ENCODE results near the gene SMIM9. TPM values are rescaled to one million over a fixed set of nuclear protein-coding genes. Genes with fewer than 3 reads are reported as not detected.

Gene SMIM9
- total RNA-seq, 2 donors from 2014 or later: not detected

DNA sequence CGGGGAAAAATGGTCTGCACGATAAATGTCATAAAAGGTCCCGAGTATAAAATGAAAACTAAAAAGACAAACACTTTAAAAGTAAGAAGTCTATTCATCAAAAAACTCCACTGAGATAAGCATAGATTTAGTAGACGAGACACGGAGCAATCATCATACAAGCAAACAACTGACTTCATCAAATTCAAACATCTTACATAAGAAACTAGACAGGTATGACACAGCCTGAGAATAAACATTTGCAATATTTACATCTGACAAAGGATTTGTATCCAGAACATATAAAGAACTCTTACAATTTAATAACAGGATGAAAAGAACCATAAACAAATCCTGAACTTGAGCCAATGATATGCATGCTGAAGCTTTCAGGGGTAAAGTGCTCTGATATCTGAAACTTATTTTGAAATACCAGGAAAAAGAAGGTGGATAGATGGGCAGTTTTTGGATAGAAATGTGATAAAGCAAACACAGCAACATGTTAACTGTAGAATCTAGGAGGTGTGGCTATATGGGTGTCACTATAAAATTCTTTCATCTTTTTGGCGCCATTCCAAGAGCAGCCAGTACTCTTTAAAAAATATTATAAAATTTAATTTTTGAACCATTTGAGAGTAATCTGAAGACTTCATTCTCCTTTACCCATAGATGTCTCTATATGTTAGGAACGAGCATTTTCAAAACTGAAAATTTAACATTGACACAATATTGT lies 41.2 kb downstream of the SMIM9 start:
- WGBS: 74% methylated on average over 7 of the region's 7 CpGs
- TF ChIP-seq, protein P1, sequence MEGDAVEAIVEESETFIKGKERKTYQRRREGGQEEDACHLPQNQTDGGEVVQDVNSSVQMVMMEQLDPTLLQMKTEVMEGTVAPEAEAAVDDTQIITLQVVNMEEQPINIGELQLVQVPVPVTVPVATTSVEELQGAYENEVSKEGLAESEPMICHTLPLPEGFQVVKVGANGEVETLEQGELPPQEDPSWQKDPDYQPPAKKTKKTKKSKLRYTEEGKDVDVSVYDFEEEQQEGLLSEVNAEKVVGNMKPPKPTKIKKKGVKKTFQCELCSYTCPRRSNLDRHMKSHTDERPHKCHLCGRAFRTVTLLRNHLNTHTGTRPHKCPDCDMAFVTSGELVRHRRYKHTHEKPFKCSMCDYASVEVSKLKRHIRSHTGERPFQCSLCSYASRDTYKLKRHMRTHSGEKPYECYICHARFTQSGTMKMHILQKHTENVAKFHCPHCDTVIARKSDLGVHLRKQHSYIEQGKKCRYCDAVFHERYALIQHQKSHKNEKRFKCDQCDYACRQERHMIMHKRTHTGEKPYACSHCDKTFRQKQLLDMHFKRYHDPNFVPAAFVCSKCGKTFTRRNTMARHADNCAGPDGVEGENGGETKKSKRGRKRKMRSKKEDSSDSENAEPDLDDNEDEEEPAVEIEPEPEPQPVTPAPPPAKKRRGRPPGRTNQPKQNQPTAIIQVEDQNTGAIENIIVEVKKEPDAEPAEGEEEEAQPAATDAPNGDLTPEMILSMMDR (IDR thresholded peaks at IDR 0.05): no peak
- TF ChIP-seq POLR2A (IDR thresholded peaks at IDR 0.05): no peak
- TF ChIP-seq POLR2AphosphoS5 (IDR thresholded peaks at IDR 0.05): no peak

DNA sequence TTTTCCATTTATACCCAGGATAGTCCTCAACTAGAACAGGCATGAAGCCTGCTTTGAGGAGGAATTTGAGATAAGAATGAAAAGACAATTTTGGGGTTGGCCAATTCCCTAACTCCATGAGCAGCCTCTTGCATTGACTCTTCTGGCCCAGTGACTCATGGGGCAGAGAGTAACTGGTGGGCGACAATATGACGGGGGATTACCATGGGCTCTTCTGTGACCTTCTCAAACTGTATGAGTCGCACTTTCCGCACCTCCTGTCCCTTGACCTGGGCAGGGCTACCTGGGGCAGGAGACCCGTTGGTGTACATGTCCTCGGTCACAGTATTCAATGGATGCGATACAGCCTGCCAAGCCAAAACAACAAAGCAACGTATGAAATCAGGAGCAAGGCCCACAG lies 42.5 kb downstream of the SMIM9 start:
- 94% methylated on average over 6 of the region's 8 CpGs for WGBS
- H3K4me1 ChIP-seq (replicated peaks): no peaks in the 10 kb centered on the region
- no peak overlapping the region for H3K4me3 ChIP-seq
- intact Hi-C loops (cut with DNase I): no loop called here
- H3K36me3 ChIP-seq: no peaks in the 10 kb centered on the region
- H3K27ac ChIP-seq: no peak overlapping the region
- DNase-seq (ENCODE audit: low spot score): no peak
- no peaks in the 10 kb centered on the region for H3K9me3 ChIP-seq
- H3K27me3 ChIP-seq (replicated peaks; ENCODE audit: insufficient read depth): no peaks in the 10 kb centered on the region
- TF ChIP-seq POLR2AphosphoS5 (IDR thresholded peaks at IDR 0.05): no peak
- no peak for TF ChIP-seq POLR2A (IDR thresholded peaks at IDR 0.05)
- TF ChIP-seq, protein P1 (IDR thresholded peaks at IDR 0.05): no peak

More for the DNA sequence above, 41.2 kb downstream of the SMIM9 start:
- DNase-seq (ENCODE audit: low spot score): no peak
- Histone ChIP-seq H3K36me3 (no peaks in the 10 kb centered on the region), H3K4me3 (no peak overlapping the region), H3K9me3 (no peaks in the 10 kb centered on the region), H3K4me1 (replicated peaks) (no peaks in the 10 kb centered on the region), H3K27me3 (replicated peaks; ENCODE audit: insufficient read depth) (no peaks in the 10 kb centered on the region), H3K27ac (no peak overlapping the region)
- intact Hi-C loops (cut with DNase I): no loop called here

DNA sequence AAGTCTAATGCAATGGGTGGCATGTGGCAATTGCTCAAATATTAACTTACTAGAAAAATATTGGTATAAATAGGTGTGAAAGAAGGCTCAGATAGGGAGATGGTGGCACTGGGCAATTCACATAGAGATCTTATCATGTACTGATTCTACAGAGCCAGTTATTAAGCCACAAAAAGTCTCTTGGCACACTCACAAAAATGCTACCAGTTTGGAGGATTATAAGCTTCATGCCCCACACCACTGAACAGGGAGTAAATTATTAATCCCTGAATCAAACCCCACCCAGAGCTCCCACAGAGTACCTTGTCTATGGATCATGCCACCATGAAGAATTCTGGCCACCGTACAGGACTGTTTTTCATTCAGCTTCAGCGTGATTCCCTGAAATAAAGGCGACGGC lies 43.0 kb downstream of the SMIM9 start:
- intact Hi-C loops (cut with DNase I): no loop called here
- Histone ChIP-seq H3K27me3 (replicated peaks; ENCODE audit: insufficient read depth) (no peaks in the 10 kb centered on the region), H3K9me3 (no peaks in the 10 kb centered on the region), H3K4me1 (replicated peaks) (no peaks in the 10 kb centered on the region), H3K36me3 (no peaks in the 10 kb centered on the region), H3K4me3 (no peak overlapping the region), H3K27ac (no peak overlapping the region)
- WGBS: 79% methylated on average over 4 of the region's 4 CpGs
- no peak for TF ChIP-seq POLR2AphosphoS5 (IDR thresholded peaks at IDR 0.05)
- no peak for TF ChIP-seq POLR2A (IDR thresholded peaks at IDR 0.05)
- TF ChIP-seq, protein P1 (IDR thresholded peaks at IDR 0.05): no peak
- DNase-seq (ENCODE audit: low spot score): no peak

DNA sequence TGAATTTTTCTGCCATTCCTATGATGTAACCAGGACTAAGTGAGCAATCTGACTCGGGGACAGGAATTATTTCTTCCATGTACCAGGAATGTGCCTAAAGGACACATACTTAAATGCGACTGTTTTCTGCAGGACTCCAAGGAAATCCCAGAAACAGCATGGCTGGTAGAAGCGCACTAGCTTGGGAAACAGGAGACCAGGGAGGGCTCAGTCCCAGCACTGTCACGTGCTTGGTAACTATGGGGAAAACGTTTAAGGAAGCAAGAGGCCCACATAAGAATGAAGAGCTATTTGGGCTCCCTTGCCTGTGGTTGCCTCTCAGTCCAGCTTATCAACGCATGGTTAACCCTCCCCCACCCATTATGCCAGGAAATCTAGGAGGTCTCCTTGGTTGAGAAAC lies 48.7 kb downstream of the SMIM9 start:
- TF ChIP-seq, protein P1 (IDR thresholded peaks at IDR 0.05): no peak
- no peak for TF ChIP-seq POLR2A (IDR thresholded peaks at IDR 0.05)
- no peak for TF ChIP-seq POLR2AphosphoS5 (IDR thresholded peaks at IDR 0.05)
- DNase-seq (ENCODE audit: low spot score): no peak
- Histone ChIP-seq H3K36me3 (no peaks in the 10 kb centered on the region), H3K9me3 (no peaks in the 10 kb centered on the region), H3K27ac (no peak overlapping the region), H3K4me1 (replicated peaks) (no peaks in the 10 kb centered on the region), H3K4me3 (no peak overlapping the region), H3K27me3 (replicated peaks; ENCODE audit: insufficient read depth) (no peaks in the 10 kb centered on the region)
- WGBS: 74% methylated on average over 6 of the region's 6 CpGs
- intact Hi-C loops (cut with DNase I): no loop called here

All from prostate gland (tissue), 2 donors.